ACHN (cell line): ENCODE measurements around the gene MAML2.
A peak's percentile ranks its signal among the peaks of the same experiment; 100 is the strongest.

Experiments
- DNase-seq: peaks from one replicate; pipeline ENCODE4 v3.0.0-alpha.2; 2015
- in situ Hi-C: cut with HindIII; loops from 2 replicates; pipeline ENCODE4 v1.10.0; 2017; ENCODE audit warnings: low sequenced_read_pairs, low pct_ligation_motif_present, low pct_unique_long_range_greater_than_20kb

The MAML2 gene

DNA sequence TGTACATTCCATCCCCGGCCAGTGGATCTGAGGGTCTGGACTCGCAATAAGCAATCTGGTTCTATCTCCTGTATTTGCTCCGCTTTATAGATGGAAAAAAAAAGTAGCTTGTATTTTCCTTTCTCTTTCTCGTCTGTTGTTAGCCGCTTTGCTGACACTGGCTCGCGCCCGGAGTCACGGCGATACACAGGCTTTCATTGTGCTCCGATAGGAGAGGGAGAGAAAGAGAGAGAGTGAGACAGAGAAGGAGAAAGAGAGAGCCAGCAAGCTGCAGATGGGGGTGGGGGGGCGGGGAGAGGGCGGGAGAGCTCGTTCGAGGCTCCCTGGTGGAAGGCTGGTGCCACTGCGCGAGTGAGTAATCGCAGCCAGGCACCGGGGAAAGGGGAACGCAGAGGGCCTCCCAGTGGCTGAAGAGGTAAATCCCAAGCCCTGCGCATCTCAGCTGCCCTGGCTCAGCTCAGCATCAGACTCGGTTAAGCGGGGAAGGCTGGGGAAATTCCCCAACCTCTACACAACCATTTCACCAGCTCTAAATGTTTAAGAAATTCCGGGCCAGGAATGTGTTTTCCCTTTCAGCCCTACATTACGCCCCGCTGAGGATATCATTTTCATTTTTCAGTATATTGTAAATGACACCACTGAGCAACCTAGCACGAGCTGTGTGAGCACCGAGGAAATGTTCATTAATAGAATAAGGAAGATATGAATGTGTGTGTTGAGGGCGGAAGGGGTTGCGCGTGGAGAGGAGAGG lies at the start of gene MAML2:
TSS of gene MAML2 (minus strand) at position 235 of the 751 bp plus-strand sequence. CDS start 1,300 bp downstream, outside the sequence.
- in situ Hi-C loops = no loop called here
- DNase-seq = peak; percentile 91

DNA sequence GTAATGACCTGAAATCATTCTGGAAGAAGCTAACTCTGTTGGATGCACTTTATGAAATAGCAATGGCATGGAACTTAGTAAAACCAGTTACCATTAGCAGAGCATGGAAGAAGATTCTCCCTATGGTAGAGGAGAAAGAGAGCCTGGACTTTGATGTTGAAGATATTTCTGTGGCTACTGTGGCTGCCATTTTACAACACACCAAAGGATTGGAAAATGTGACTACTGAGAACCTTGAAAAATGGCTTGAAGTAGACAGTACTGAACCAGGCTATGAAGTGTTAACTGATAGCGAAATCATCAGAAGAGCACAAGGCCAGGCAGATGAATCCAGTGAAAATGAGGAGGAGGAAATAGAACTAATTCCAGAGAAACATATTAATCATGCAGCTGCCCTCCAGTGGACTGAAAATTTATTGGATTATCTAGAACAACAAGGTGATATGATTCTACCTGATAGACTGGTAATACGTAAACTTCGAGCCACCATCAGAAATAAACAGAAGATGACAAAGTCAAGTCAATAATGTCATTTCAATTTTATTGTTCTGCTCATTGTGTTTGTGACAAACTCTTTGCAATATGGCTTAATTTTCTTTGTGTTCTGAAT lies 48.8 kb upstream of the MAML2 start:
- in situ Hi-C loops = no loop called here

DNA sequence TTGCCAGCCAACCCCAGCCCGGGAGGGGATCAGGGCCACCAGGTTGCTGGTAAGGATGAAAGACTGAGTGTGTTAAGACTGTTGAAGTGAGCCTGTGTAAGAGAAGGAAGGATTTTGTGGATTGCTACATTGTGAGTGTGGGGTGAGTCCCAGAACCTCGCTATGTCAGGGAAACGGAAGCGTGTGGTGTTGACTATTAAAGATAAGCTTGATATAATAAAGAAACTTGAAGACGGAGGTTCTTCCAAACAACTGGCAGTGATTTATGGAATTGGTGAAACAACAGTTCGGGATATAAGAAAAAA lies 47.4 kb upstream of the MAML2 start:
- no peak for DNase-seq
- in situ Hi-C loops = no loop called here

More for the DNA sequence above, 48.8 kb upstream of the MAML2 start:
- no peak for DNase-seq

DNA sequence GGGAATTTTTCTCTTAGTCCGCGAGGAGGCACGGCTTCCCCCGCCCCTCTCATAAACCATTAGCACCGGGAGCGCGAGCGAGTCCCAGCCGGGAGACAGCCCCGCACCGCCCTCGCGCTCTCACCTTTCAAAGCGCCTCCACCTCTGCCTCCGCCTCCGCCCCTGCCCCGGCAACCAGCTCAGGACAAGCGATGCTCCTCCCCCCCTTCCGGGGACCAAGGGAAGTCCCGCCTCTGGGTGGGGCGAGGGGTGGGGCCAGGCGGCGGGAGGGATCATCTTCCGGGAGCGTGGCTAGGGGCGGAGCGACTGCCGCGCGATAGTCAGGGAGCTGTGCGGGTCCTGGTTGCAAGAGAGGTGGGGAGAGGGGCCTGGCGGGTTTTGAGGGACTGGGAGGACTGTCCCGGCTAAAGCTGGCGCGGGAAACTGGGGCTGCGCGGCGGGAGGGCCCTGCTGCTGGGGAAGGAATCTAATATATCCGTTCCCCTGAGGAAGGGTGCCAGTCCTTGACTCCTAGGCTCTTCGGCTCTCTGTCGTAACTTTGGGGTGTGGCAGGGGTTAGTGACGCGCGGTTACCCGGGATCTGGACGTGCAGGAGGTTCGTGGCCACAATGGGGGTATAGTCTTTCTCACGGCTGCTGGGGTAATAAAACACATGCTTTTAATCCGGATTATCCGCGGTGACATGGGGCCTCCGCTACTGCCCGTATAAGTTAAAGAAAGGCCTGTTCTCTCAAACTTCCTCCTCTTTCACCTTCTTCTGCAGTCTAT lies 46.9 kb upstream of the MAML2 start, which contains the start of the genes CCDC82 and JRKL:
TSS of gene CCDC82 (minus strand) at position 193 of the 768 bp plus-strand sequence. CDS start 5,165 bp downstream, outside the sequence.
TSS of gene JRKL (plus strand) at position 294 of the 768 bp plus-strand sequence. CDS start 637 bp downstream, outside the sequence.
- in situ Hi-C loops = no loop called here
- DNase-seq = peak; percentile 92

DNA sequence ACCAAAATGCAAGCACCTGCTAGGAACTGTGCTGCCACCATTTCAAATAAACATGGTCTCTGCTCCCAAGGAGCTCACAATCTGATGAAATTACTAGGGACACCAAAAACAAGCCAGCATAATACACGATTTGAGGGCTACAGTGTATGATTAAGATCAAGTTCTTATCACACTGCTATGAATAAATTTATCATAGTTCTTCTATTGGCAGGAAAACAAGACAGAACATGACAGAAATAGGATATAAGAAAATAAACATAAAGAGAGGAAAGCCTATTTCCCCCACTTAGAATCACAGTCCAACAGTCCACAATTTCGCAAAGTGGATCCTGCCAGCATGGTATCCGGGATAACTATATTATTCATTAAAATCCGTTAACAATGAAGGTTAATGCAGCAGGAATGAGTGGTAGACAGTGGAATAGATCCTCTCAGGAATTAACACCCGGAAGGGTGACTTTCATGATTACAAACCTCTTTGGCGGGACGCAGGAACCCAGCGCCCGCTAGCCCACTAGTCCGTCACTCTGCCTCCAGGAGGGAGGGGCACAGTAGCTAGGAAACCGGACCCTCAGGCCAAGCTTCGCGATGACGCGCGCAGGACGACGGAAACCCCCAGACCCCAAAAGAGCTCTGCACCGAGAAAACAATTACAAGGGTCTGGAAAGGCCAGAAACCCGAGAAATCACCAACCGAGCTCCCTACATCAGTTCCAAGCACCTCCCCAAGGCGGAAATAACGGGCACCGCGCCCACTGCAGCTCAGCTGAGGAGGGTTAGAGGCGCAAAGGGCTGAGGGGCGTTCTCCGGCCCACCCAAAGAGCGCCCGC lies 46.1 kb upstream of the MAML2 start:
- in situ Hi-C loops = no loop called here
- DNase-seq = peak; percentile 55

DNA sequence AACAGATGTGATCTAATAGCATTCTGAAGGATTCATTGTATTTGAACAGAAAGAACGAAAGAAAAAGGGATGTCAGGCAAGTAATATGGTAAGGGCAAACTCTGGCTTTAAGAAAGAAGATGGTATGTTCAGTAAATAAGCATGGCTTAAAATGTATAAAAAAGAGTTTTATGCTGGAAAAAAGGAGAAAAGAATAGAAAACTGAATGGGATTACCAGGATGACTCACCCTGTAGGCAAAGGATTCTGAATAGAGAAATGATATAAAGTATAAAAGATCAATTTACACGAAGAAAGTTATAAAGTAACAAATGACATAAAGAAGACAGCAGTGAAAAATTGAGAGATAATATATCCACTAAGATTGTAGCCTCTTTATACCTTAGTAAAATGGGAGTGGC lies 42.2 kb upstream of the MAML2 start:
- in situ Hi-C loops = no loop called here
- no peak for DNase-seq

DNA sequence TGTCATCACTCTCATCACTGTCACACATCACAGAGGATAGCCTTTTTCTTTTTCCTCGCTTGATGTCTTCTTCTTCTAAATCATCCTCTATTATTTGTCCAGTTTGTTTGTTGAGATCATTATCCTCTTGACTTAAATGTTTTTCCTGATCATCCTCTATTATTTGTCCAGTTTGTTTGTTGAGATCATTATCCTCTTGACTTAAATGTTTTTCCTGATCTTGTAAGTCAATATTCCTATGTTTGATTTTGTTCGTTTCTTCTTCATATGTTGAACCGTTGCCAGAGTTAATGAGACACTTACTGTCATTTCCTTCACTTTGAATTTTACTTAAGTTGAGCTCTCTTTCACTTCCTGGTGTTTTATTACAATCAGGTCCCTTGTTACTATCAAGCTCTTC lies 41.2 kb upstream of the MAML2 start:
- in situ Hi-C loops = no loop called here
- no peak for DNase-seq

DNA sequence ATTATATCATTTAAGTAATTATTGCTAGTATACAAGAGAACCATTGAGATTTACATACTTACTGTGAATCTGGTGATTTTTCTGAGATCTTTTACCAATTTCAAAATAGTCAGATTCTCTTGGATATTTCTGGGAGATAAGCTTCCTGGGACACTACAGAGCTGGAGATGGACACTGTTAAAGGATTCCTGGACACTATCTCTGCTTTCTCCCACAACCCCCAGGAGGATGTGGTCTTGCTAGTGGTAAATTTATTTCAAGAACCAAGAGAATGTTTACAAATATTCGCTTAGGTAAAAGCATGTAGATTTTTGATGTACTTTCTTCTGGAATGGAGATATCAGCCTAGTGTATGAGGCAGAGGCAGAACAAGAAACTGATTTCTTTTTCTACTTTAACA lies 33.8 kb upstream of the MAML2 start:
- no peak for DNase-seq
- in situ Hi-C loops = no loop called here

DNA sequence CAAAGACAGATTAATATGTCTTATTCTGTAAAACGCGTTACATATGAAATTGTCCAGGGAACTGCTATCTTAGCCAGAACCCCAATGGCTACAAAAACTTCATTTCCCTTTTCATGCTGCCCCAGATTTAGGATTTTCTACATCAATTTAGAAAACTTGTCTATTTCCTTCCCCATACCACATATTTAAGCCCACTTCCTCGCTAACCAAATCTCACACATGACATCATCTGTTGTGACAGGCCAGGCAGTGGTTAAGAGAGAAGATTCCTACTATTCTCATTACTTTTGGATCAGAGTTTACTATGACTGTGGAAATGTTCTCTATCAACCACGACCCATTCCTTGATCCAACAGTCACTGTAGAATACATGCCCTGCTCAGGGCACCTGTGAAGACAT lies 30.8 kb upstream of the MAML2 start:
- DNase-seq = no peak
- in situ Hi-C loops = no loop called here

DNA sequence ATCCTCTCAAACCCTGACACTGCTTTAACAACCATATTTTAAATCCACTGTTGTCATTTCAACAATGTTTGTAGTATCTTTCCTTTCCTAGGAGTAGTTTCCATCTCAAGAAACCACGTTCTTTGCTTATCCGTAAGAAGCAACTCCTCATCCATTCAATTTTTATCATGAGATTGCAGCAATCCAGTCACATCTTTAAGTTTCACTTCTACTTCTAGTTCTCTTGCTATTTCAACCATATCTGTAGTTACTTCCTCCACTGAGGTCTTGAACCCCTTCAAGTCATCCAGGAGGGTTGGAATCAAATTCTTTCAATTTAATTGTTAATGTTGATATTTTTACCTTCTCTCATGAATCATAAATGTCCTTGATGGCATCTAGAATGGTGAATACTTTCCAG lies 24.3 kb upstream of the MAML2 start:
- no peak for DNase-seq
- in situ Hi-C loops = no loop called here

DNA sequence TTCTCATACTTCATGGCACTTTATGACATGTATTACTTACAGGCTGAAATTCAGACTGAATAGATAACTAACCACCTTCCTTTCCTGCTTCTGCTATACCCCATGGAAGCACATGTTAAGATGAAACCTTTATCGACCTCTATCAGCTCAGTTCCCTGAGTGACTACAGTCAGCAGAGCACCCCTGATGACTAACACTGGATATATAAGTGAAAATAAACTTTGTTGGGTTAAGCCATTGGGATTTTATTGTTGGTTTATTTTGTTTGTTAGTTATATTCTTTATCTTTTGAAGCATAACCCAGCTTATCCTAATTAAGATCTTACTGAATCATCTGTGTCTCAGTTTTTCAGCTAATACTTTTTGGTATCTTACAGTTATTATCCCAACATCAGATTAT lies 23.0 kb upstream of the MAML2 start:
- in situ Hi-C loops = no loop called here
- DNase-seq = no peak

DNA sequence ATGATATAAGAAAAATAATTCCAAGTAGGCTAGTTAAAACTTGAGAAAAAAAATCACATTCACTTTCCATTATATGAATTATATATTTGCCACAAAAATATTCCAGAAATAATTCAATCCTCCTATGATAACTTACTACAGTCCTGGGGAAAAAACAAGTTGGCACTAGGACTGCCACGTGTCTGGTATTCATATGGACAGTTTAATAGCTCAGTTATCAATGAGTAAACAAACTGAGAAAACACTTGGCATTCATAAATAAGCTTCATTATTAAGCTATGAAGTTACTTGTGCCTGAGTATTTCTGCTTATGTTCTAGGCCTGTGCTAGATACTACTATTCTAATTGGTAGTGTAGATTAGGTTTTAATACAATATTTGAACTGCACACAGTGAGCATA lies 22.5 kb upstream of the MAML2 start:
- DNase-seq = no peak
- in situ Hi-C loops = no loop called here

DNA sequence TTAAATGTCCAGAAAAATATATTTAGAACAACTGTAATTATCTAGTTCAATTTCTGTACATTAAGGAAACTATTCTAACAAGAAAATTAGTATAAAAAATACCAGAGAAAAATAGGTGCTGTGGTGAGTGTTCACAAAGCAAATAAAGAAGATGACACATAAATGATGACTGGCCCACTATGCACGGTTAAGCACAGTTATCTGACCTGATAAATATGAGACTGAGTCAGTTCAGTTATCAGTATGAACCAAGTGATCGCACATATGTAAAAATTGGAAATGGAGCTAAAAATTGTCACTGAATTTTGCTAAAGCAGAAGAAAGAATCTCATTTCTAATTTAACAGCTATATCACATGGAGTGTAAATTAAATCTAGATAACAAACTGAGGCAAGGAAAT lies 18.8 kb upstream of the MAML2 start:
- in situ Hi-C loops = no loop called here
- no peak for DNase-seq

DNA sequence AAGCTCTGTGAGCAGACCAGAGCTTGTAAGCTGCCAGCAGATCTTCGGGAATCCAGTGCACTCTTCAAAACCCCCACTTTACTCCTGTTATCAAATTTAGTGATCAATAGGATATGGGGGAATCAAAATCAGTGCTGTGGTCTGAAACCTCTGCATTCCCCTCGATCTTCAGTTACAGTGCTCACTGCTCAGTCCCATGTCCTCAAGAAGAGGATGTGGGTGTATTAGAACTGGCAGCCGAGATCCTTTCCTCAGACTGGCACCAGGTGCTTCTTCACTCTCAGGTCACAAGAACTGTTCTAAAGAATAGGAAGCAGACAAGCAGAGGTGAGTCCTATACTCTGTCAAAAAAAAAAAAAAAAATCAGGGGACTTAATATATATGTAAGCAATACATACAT lies 15.3 kb upstream of the MAML2 start:
- in situ Hi-C loops = no loop called here
- no peak for DNase-seq

DNA sequence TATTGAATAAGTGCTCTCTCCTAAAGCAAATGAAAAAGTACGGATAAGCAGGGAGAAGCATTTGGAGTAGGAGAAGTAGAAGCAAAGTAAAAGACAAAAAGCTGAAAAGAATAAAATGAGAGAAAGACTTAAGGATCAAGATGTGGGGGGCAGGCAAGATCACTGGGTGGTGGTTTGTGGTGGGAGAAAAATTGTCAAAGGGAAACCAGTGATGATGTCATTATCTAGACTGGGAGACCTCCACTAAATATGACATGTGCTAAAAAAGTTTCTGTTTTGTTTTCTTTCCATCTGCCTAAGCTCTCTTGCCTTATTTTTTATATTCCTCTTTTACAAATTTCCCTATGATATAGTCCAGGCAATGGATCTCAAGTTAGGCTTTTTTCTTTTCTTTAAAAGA lies 14.8 kb upstream of the MAML2 start:
- in situ Hi-C loops = no loop called here
- DNase-seq = no peak

DNA sequence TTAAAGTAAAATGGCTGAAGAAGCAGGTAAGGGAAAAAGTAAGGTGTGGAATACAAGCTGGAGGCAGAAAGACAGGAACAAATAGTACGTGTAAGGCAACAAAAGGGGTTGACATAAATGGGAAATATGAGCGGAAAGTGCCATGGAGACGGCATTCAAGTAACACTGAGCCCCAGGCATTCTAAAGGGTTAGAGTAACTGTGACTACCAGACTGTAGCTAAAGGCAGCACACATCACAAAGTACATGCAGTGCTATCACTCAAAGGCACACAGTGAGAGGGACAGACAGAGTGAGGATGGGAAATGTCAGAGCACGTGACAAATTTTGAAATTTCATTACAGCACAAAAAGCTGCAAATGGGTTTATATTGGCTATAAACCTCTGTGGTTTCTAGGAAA lies 13.9 kb upstream of the MAML2 start:
- in situ Hi-C loops = no loop called here
- no peak for DNase-seq

DNA sequence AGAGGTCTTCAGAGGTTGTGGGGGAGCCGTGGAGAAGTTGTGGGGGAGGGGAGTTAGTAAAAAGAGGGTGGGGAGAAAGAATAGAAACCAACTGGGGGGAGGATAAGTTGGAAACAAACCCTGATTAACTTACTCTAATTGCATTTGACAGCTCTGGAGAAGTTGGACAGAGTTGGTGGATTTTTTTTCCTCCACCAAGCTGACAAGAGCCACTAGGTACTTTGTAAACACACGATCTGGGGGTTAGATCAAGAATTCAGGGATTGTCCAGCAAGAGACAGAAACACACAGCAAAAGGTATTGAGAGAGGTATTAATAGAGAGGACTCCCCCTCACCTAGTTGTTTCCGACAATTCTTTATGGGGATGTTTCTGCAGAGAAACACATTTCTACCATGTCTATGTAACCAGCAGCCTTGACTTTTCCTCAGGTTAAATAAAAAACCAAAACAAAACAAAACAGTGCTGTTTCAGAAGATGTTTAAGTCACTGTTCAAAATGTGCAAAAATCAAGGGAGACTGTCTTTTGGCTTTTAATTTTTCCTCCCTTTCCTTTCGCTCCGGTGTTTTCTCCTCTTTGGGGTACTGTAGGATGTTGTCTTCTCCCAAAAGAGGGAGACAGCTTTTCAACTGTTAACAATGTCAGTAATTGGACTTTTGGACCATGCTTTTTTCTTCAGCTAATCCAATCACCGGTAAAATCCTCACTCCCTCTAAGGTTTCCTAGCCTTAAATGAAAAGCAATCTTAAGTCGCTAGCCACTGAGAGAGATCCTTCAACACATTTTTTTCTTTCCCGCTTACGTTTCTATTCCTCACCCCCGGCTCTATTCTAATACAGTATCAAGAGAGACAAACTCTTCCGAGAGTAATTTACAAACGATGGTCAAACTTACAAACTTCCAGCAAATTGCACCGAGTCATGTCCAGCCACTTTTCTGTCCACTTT lies 708 bp downstream of the MAML2 start:
- no peak for DNase-seq
- in situ Hi-C loops = no loop called here
